ENCODE results near the gene ARFGAP2.

- no peak for TF ChIP-seq CEBPB (IDR thresholded peaks at IDR 0.05)
- TF ChIP-seq, protein P1, sequence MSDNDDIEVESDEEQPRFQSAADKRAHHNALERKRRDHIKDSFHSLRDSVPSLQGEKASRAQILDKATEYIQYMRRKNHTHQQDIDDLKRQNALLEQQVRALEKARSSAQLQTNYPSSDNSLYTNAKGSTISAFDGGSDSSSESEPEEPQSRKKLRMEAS (IDR thresholded peaks at IDR 0.05), result no peak
- TF ChIP-seq YY1 (IDR thresholded peaks at IDR 0.05; ENCODE audit: low read depth), result no peak
- TF ChIP-seq, protein P2, sequence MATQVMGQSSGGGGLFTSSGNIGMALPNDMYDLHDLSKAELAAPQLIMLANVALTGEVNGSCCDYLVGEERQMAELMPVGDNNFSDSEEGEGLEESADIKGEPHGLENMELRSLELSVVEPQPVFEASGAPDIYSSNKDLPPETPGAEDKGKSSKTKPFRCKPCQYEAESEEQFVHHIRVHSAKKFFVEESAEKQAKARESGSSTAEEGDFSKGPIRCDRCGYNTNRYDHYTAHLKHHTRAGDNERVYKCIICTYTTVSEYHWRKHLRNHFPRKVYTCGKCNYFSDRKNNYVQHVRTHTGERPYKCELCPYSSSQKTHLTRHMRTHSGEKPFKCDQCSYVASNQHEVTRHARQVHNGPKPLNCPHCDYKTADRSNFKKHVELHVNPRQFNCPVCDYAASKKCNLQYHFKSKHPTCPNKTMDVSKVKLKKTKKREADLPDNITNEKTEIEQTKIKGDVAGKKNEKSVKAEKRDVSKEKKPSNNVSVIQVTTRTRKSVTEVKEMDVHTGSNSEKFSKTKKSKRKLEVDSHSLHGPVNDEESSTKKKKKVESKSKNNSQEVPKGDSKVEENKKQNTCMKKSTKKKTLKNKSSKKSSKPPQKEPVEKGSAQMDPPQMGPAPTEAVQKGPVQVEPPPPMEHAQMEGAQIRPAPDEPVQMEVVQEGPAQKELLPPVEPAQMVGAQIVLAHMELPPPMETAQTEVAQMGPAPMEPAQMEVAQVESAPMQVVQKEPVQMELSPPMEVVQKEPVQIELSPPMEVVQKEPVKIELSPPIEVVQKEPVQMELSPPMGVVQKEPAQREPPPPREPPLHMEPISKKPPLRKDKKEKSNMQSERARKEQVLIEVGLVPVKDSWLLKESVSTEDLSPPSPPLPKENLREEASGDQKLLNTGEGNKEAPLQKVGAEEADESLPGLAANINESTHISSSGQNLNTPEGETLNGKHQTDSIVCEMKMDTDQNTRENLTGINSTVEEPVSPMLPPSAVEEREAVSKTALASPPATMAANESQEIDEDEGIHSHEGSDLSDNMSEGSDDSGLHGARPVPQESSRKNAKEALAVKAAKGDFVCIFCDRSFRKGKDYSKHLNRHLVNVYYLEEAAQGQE (IDR thresholded peaks at IDR 0.05; ENCODE audit: low read depth), result no peak
- no peak for TF ChIP-seq FOXM1 (IDR thresholded peaks at IDR 0.05; ENCODE audit: borderline replicate concordance, low read depth)
- no peak for TF ChIP-seq EGR1 (IDR thresholded peaks at IDR 0.05)
- no peak for TF ChIP-seq TAF1 (IDR thresholded peaks at IDR 0.05; ENCODE audit: low read depth)
- TF ChIP-seq TCF12 (IDR thresholded peaks at IDR 0.05; ENCODE audit: low read depth), result no peak
- TF ChIP-seq NFIC (IDR thresholded peaks at IDR 0.05), result no peak
- TF ChIP-seq CREB1 (IDR thresholded peaks at IDR 0.05; ENCODE audit: low read depth), result no peak
- TF ChIP-seq RAD21 (IDR thresholded peaks at IDR 0.05; ENCODE audit: low read depth), result no peak
Observed at GRCh38 chr11:47158242-47158641, 18.4 kb downstream of the ARFGAP2 start.
